ENCODE results near the gene ANKRD6.
A peak's percentile ranks its signal among the peaks of the same experiment; 100 is the strongest.
"Not testable (repeated sequence)": the region's sequence is repeated elsewhere in the genome, so short reads cannot be mapped to it uniquely, and the experiment has no call there.

The ANKRD6 gene

GRCh38 chr6:89611666-89612065, 178.7 kb downstream of the ANKRD6 start:
- no peak for DNase-seq

GRCh38 chr6:89612121-89612520, 179.2 kb downstream of the ANKRD6 start:
- DNase-seq = no peak

- no peak for DNase-seq
Measured at GRCh38 chr6:89613790-89614189, 180.8 kb downstream of the ANKRD6 start.

GRCh38 chr6:89615882-89616281, 182.9 kb downstream of the ANKRD6 start:
- no peak for DNase-seq

GRCh38 chr6:89616531-89616930, 183.6 kb downstream of the ANKRD6 start:
- no peak for DNase-seq

GRCh38 chr6:89618026-89618425, 185.1 kb downstream of the ANKRD6 start:
- no peak for DNase-seq

- no peak for DNase-seq
Measured at GRCh38 chr6:89619567-89619966, 186.6 kb downstream of the ANKRD6 start.

- DNase-seq = no peak
Measured at GRCh38 chr6:89623749-89624148, 190.8 kb downstream of the ANKRD6 start.

- no peak for DNase-seq
Measured at GRCh38 chr6:89630488-89630887, 197.5 kb downstream of the ANKRD6 start.

- DNase-seq = not testable (repeated sequence)
Measured at GRCh38 chr6:89636412-89636811, 203.5 kb downstream of the ANKRD6 start.

GRCh38 chr6:89637960-89638319, 205.0 kb downstream of the ANKRD6 start:
- DNase-seq = no peak

GRCh38 chr6:89638320-89639195, 205.6 kb downstream of the ANKRD6 start, which contains the start of gene LYRM2:
Gene LYRM2, minus strand, starts transcription at chr6:89638747. Its CDS starts 31 bp downstream, at chr6:89638716.
- peak; percentile 87 for DNase-seq

GRCh38 chr6:89640804-89641203, 207.9 kb downstream of the ANKRD6 start:
- DNase-seq = no peak

- not testable (repeated sequence) for DNase-seq
Measured at GRCh38 chr6:89641581-89641980, 208.6 kb downstream of the ANKRD6 start.

GRCh38 chr6:89642956-89643355, 210.0 kb downstream of the ANKRD6 start:
- no peak for DNase-seq

GRCh38 chr6:89643406-89643805, 210.5 kb downstream of the ANKRD6 start:
- no peak for DNase-seq

GRCh38 chr6:89644864-89645263, 211.9 kb downstream of the ANKRD6 start:
- DNase-seq = no peak

GRCh38 chr6:89649682-89650081, 216.7 kb downstream of the ANKRD6 start:
- DNase-seq = no peak

- no peak for DNase-seq
Measured at GRCh38 chr6:89650579-89650978, 217.6 kb downstream of the ANKRD6 start.

GRCh38 chr6:89655122-89655521, 222.2 kb downstream of the ANKRD6 start:
- no peak for DNase-seq

GRCh38 chr6:89657445-89658158, 224.7 kb downstream of the ANKRD6 start:
- no peak for DNase-seq

- DNase-seq = no peak
Measured at GRCh38 chr6:89660981-89661380, 228.0 kb downstream of the ANKRD6 start.

GRCh38 chr6:89661559-89661958, 228.6 kb downstream of the ANKRD6 start:
- no peak for DNase-seq

- no peak for DNase-seq
Measured at GRCh38 chr6:89662659-89663223, 229.8 kb downstream of the ANKRD6 start.
